Panc1 (cell line): Measurements from ENCODE around the gene ELOVL1. TPM values are rescaled to one million over a fixed set of nuclear protein-coding genes. Genes with fewer than 3 reads are reported as not detected.

ENCODE experiments used
- ATAC-seq: fragments of 200-7000 bp; cut with Tn5 transposase; 2 replicates; pipeline ENCODE4 v1.9.1; 2020; ENCODE audit warnings: mild to moderate bottlenecking, moderate library complexity
- BruUV-seq: library from RNA; stranded (reverse); fragments of 400-500 nt; replicated peaks from 2 replicates; lab custom pipeline; 2021; lab: Mats Ljungman, UMichigan
- CTCF ChIA-PET: fragments of 300-600 bp; sonication (Branson Sonifier 250); formaldehyde crosslinking; loops from one replicate; lab custom pipeline; 2022; ENCODE audit warnings: antibody characterized with exemption; lab: Charles Lee
- POLR2A ChIA-PET: fragments of 300-600 bp; sonication (Branson Sonifier 250); formaldehyde crosslinking; loops from one replicate; lab custom pipeline; 2022; ENCODE audit warnings: antibody characterized with exemption; lab: Charles Lee
- DNase-seq: peaks from one replicate; pipeline ENCODE4 v3.0.0-alpha.2; 2010; ENCODE audit warnings: low read depth, low spot score
- H3K27ac ChIP-seq: 2 replicates; pipeline ENCODE4 v1.5.1; 2011; ENCODE audit warnings: mild to moderate bottlenecking, low read length, inconsistent platforms
- H3K27me3 ChIP-seq: fragments of 200-500 bp; sonication (Bioruptor generic); 2 replicates; pipeline ENCODE4 v1.6.0; 2014; ENCODE audit warnings: low read length, inconsistent platforms; ENCODE audit not compliant: control insufficient read depth, insufficient read depth
- H3K36me3 ChIP-seq: fragments of 200-500 bp; sonication (Bioruptor generic); 2 replicates; pipeline ENCODE4 v1.5.1; 2014; ENCODE audit warnings: inconsistent platforms, mild to moderate bottlenecking, low read length, moderate library complexity; ENCODE audit not compliant: control insufficient read depth, insufficient read depth
- H3K4me1 ChIP-seq: 2 replicates; pipeline ENCODE4 v1.5.1; 2011; ENCODE audit warnings: inconsistent platforms, mild to moderate bottlenecking, low read length, moderate library complexity; ENCODE audit not compliant: control insufficient read depth, insufficient read depth
- H3K4me3 ChIP-seq, 2 experiments: 2 replicates each; pipeline ENCODE4 v1.5.1; 2011 to 2012; ENCODE audit warnings: low read depth in 2 of 2, low read length in 2 of 2, mild to moderate bottlenecking in 2 of 2, inconsistent platforms in 1 of 2, moderate library complexity in 1 of 2
- H3K9me3 ChIP-seq: fragments of 200-500 bp; sonication (Bioruptor generic); 2 replicates; pipeline ENCODE4 v1.5.1; 2014; ENCODE audit warnings: low read depth, mild to moderate bottlenecking, inconsistent platforms, low read length, moderate library complexity; ENCODE audit not compliant: control insufficient read depth, insufficient read depth
- CTCF ChIP-seq: fragments of 450-650 bp; IDR thresholded peaks from 2 replicates; pipeline ENCODE4 v1.5.1; 2017; ENCODE audit warnings: mild to moderate bottlenecking
- POLR2AphosphoS5 ChIP-seq: IDR thresholded peaks from 2 replicates; pipeline ENCODE4 v1.6.1; 2012; ENCODE audit warnings: mild to moderate bottlenecking, low read depth, low read length, moderate library complexity
- SIN3A ChIP-seq: IDR thresholded peaks from 2 replicates; pipeline ENCODE4 v1.6.1; 2012; ENCODE audit warnings: low read depth, mild to moderate bottlenecking, low read length, moderate library complexity, borderline replicate concordance; ENCODE audit not compliant: insufficient read depth
- TCF7L2 ChIP-seq: IDR thresholded peaks from 2 replicates; pipeline ENCODE4 v1.6.1; 2011; ENCODE audit warnings: mild to moderate bottlenecking, low read depth, low read length, inconsistent platforms
- in situ Hi-C: cut with HindIII; loops from 2 replicates; pipeline ENCODE4 v1.10.0; 2016; ENCODE audit warnings: low sequenced_read_pairs, low pct_unique_long_range_greater_than_20kb
- intact Hi-C: fragments of 100-400 bp; cut with micrococcal nuclease; formaldehyde crosslinking; loops from one replicate; pipeline ENCODE4 v1.10.0; 2022; ENCODE audit not compliant: unreplicated experiment
- total RNA-seq: library from RNA; stranded (reverse); gene quantifications from one replicate; pipeline ENCODE4 v1.2.1, GENCODE V29; 2021; ENCODE audit not compliant: unreplicated experiment
- TF ChIP-seq, protein P1 (sequence below), 2 experiments: IDR thresholded peaks; 2 replicates each; pipeline ENCODE4 v1.6.1; 2011 to 2012; ENCODE audit warnings: low read depth in 2 of 2, control low read depth in 1 of 2, low read length in 1 of 2, mild to moderate bottlenecking in 1 of 2, moderate library complexity in 1 of 2; ENCODE audit not compliant: insufficient read depth in 1 of 2

Gene ELOVL1
- total RNA-seq, 1 experiment from 2014 or later, result 105 TPM

- intact Hi-C loops, result no loop called here
- ChIA-PET CTCF (interaction anchor here (0.6 to 1.2 kb wide), 2 partner anchors 9 to 140 kb away, joined by 3 to 4 read pairs; no protein-coding TSS in a partner anchor), POLR2A (no interaction called here)
- DNase-seq (no peak), ATAC-seq (peak; percentile 85)
- no peaks in the 10 kb centered on the region for H3K27me3 ChIP-seq
- H3K9me3 ChIP-seq, result no peaks in the 10 kb centered on the region
- BruUV-seq, result no TSS peak
- TF ChIP-seq TCF7L2, result no peak
- TF ChIP-seq POLR2AphosphoS5, result no peak
- no peak for TF ChIP-seq CTCF
- TF ChIP-seq, protein P1, sequence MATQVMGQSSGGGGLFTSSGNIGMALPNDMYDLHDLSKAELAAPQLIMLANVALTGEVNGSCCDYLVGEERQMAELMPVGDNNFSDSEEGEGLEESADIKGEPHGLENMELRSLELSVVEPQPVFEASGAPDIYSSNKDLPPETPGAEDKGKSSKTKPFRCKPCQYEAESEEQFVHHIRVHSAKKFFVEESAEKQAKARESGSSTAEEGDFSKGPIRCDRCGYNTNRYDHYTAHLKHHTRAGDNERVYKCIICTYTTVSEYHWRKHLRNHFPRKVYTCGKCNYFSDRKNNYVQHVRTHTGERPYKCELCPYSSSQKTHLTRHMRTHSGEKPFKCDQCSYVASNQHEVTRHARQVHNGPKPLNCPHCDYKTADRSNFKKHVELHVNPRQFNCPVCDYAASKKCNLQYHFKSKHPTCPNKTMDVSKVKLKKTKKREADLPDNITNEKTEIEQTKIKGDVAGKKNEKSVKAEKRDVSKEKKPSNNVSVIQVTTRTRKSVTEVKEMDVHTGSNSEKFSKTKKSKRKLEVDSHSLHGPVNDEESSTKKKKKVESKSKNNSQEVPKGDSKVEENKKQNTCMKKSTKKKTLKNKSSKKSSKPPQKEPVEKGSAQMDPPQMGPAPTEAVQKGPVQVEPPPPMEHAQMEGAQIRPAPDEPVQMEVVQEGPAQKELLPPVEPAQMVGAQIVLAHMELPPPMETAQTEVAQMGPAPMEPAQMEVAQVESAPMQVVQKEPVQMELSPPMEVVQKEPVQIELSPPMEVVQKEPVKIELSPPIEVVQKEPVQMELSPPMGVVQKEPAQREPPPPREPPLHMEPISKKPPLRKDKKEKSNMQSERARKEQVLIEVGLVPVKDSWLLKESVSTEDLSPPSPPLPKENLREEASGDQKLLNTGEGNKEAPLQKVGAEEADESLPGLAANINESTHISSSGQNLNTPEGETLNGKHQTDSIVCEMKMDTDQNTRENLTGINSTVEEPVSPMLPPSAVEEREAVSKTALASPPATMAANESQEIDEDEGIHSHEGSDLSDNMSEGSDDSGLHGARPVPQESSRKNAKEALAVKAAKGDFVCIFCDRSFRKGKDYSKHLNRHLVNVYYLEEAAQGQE (IDR thresholded peaks at IDR 0.05; ENCODE audit: insufficient read depth in 1 of 2, low read depth in 2 of 2, low read length in 1 of 2), result no peak
- TF ChIP-seq SIN3A, result no peak
- H3K4me3 ChIP-seq, result peak overlapping the region; percentile 87 to 89
- in situ Hi-C loops, result no loop called here
- H3K36me3 ChIP-seq, result no peaks in the 10 kb centered on the region; the same call in 1 of the 2 replicates
- peak overlapping the region; percentile 96 for H3K27ac ChIP-seq
- peaks cover 19% of the 10 kb centered on the region for H3K4me1 ChIP-seq
These were observed 546 bp downstream of the ELOVL1 start for GRCh38 chr1:43367026-43367903.

GRCh38 chr1:43366601-43367025 lies 1.2 kb downstream of the ELOVL1 start:
- intact Hi-C loops (no loop called here), in situ Hi-C loops (no loop called here)
- TF ChIP-seq CTCF, result no peak
- no peak for TF ChIP-seq TCF7L2
- TF ChIP-seq POLR2AphosphoS5, result no peak
- TF ChIP-seq, protein P1 (IDR thresholded peaks at IDR 0.05; ENCODE audit: insufficient read depth in 1 of 2, low read depth in 2 of 2, low read length in 1 of 2), result no peak
- no peak for TF ChIP-seq SIN3A
- H3K36me3 ChIP-seq, result peaks cover 5% of the 10 kb centered on the region
- H3K9me3 ChIP-seq, result no peaks in the 10 kb centered on the region
- no peaks in the 10 kb centered on the region for H3K27me3 ChIP-seq
- ChIA-PET CTCF (interaction anchor here (0.6 kb wide), 1 partner anchor 9 kb away, joined by 4 read pairs; no protein-coding TSS in a partner anchor), POLR2A (no interaction called here)
- peaks cover 26% of the 10 kb centered on the region for H3K4me1 ChIP-seq
- peak overlapping the region; percentile 96 for H3K27ac ChIP-seq
- no peak for DNase-seq
- H3K4me3 ChIP-seq, result peak overlapping the region; percentile 87 to 89
- no TSS peak for BruUV-seq
- ATAC-seq, result no peak
